Activated naive CD8-positive, alpha-beta T cell treated with anti-CD3 and anti-CD28 coated beads, Interleukin-2, amount 50 U/mL, for 16 hours (primary cell): Measurements from ENCODE around the gene GRIK4.
"Not testable (repeated sequence)": the region's sequence is repeated elsewhere in the genome, so short reads cannot be mapped to it uniquely, and the experiment has no call there.

Source experiments
- DNase-seq: peaks from one replicate; pipeline ENCODE4 v3.0.0-alpha.2; 2020; ENCODE audit warnings: low read depth, low spot score

Gene GRIK4

GRCh38 chr11:120994091-120994859 lies 482.7 kb downstream of the GRIK4 start:
- DNase-seq: no peak

GRCh38 chr11:120995184-120995583 lies 483.6 kb downstream of the GRIK4 start:
- no peak for DNase-seq

- no peak for DNase-seq
Measured at GRCh38 chr11:120996973-120997372, 485.4 kb downstream of the GRIK4 start.

- DNase-seq: no peak
Measured at GRCh38 chr11:120998581-120998980, 487.0 kb downstream of the GRIK4 start.

GRCh38 chr11:121004206-121004840 lies 492.8 kb downstream of the GRIK4 start:
- DNase-seq: no peak

- DNase-seq: no peak
Measured at GRCh38 chr11:121006922-121007321, 495.4 kb downstream of the GRIK4 start.

- no peak for DNase-seq
Measured at GRCh38 chr11:121008551-121008950, 497.0 kb downstream of the GRIK4 start.

GRCh38 chr11:121012091-121012490 lies 500.5 kb downstream of the GRIK4 start:
- DNase-seq: no peak

- DNase-seq: no peak
Measured at GRCh38 chr11:121018746-121019145, 507.2 kb downstream of the GRIK4 start.

- DNase-seq: not testable (repeated sequence)
Measured at GRCh38 chr11:121021718-121022117, 510.2 kb downstream of the GRIK4 start.

GRCh38 chr11:121023848-121024751 lies 512.6 kb downstream of the GRIK4 start, which contains the start of gene TBCEL:
Gene TBCEL, plus strand, starts transcription at chr11:121024102. Its CDS starts 21,589 bp downstream, at chr11:121045691.
- peak; percentile 64 for DNase-seq

- no peak for DNase-seq
Measured at GRCh38 chr11:121024989-121025388, 513.4 kb downstream of the GRIK4 start.

GRCh38 chr11:121029153-121029552 lies 517.6 kb downstream of the GRIK4 start:
- no peak for DNase-seq

- no peak for DNase-seq
Measured at GRCh38 chr11:121029813-121030445, 518.4 kb downstream of the GRIK4 start.

- no peak for DNase-seq
Measured at GRCh38 chr11:121031167-121031566, 519.6 kb downstream of the GRIK4 start.

- not testable (repeated sequence) for DNase-seq
Measured at GRCh38 chr11:121031648-121032047, 520.1 kb downstream of the GRIK4 start.

GRCh38 chr11:121032546-121032945 lies 521.0 kb downstream of the GRIK4 start:
- no peak for DNase-seq

GRCh38 chr11:121033635-121034034 lies 522.1 kb downstream of the GRIK4 start:
- DNase-seq: no peak

GRCh38 chr11:121035169-121035755 lies 523.7 kb downstream of the GRIK4 start:
- DNase-seq: no peak

- DNase-seq: no peak
Measured at GRCh38 chr11:121035780-121036179, 524.2 kb downstream of the GRIK4 start.

GRCh38 chr11:121037016-121037415 lies 525.5 kb downstream of the GRIK4 start:
- no peak for DNase-seq
